HCT116 (cell line): ENCODE measurements around the gene C10orf120. TPM values are rescaled to one million over a fixed set of nuclear protein-coding genes. Genes with fewer than 3 reads are reported as not detected.

ENCODE experiments used
- ATAC-seq: fragments of 200-7000 bp; cut with Tn5 transposase; 2 replicates; pipeline ENCODE4 v1.9.1; 2020; ENCODE audit warnings: mild to moderate bottlenecking, moderate library complexity
- BruUV-seq: library from RNA; stranded (reverse); fragments of 400-500 nt; replicated peaks from 2 replicates; lab custom pipeline; 2021; lab: Mats Ljungman, UMichigan
- CTCF ChIA-PET: fragments of 300-600 bp; sonication (Branson Sonifier 250); formaldehyde crosslinking; loops from one replicate; lab custom pipeline; 2021; ENCODE audit warnings: antibody characterized with exemption; lab: Charles Lee
- POLR2A ChIA-PET: fragments of 300-600, 350-600 bp; sonication (Branson Sonifier 250); formaldehyde crosslinking; loops from one replicate; lab custom pipeline; 2021; ENCODE audit warnings: antibody characterized with exemption; lab: Charles Lee
- RAD21 ChIA-PET, 2 experiments: fragments of 300-600 bp; sonication (Branson Sonifier 250); formaldehyde crosslinking; loops; one replicate each; lab custom pipeline; 2023; ENCODE audit warnings: low total read pairs in 2 of 2; ENCODE audit not compliant: uncharacterized antibody in 2 of 2, unreplicated experiment in 2 of 2, low non-redundant PET in 1 of 2; lab: Charles Lee
- DNase-seq: peaks from one replicate; pipeline ENCODE4 v3.0.0-alpha.2; 2010; ENCODE audit warnings: low read depth, low spot score
- H2AFZ ChIP-seq: fragments of 200-600 bp; shearing (Covaris generic), sonication (generic); 2 replicates; pipeline ENCODE4 v1.6.1; 2017; ENCODE audit warnings: low read depth, mixed run types, mixed read lengths, antibody characterized with exemption, low read length; ENCODE audit not compliant: poor library complexity, severe bottlenecking
- H3K27ac ChIP-seq: 2 replicates; pipeline ENCODE4 v1.5.1; 2012; ENCODE audit warnings: low read depth, low read length
- H3K27me3 ChIP-seq: fragments of 200-600 bp; sonication (generic); 2 replicates; pipeline ENCODE4 v1.6.1; 2016; ENCODE audit warnings: mixed run types, low read length, mixed read lengths; ENCODE audit not compliant: insufficient read depth
- H3K36me3 ChIP-seq, 2 experiments: fragments of 200-500 bp in 1 of 2; fragments of 200-600 bp in 1 of 2; sonication (Bioruptor generic) in 1 of 2; sonication (generic) in 1 of 2; 2 replicates each; pipeline versions ENCODE4 v1.5.1 to v1.6.1; 2014 to 2016; ENCODE audit warnings: low read length in 2 of 2, inconsistent platforms in 1 of 2, mixed read lengths in 1 of 2, mixed run types in 1 of 2; ENCODE audit not compliant: insufficient read depth in 2 of 2, control insufficient read depth in 1 of 2
- H3K4me1 ChIP-seq, 2 experiments: fragments of 200-600 bp in 1 of 2; sonication (generic) in 1 of 2; 2 replicates each; pipeline versions ENCODE4 v1.5.1 to v1.6.1; 2012 to 2017; ENCODE audit warnings: low read length in 2 of 2, inconsistent platforms in 1 of 2, mild to moderate bottlenecking in 1 of 2, mixed read lengths in 1 of 2, mixed run types in 1 of 2, moderate library complexity in 1 of 2; ENCODE audit not compliant: insufficient read depth in 2 of 2, control insufficient read depth in 1 of 2
- H3K4me2 ChIP-seq: fragments of 200-600 bp; sonication (generic); 2 replicates; pipeline ENCODE4 v1.6.1; 2017; ENCODE audit warnings: mixed run types, low read length, mixed read lengths
- H3K4me3 ChIP-seq, 2 experiments: fragments of 200-600 bp in 1 of 2; sonication (generic) in 1 of 2; replicated peaks in 1 of 2; 2 replicates each; pipeline ENCODE4 v1.5.1; 2011 to 2016; ENCODE audit warnings: low read length in 2 of 2, control low read depth in 1 of 2, low read depth in 1 of 2, mild to moderate bottlenecking in 1 of 2, mixed read lengths in 1 of 2, mixed run types in 1 of 2
- H3K79me2 ChIP-seq: fragments of 200-600 bp; sonication (generic); 2 replicates; pipeline ENCODE4 v1.6.1; 2017; ENCODE audit warnings: mild to moderate bottlenecking, mixed run types, low read length, moderate library complexity, mixed read lengths; ENCODE audit not compliant: insufficient read depth
- H3K9ac ChIP-seq: fragments of 200-600 bp; sonication (generic); 2 replicates; pipeline ENCODE4 v1.6.1; 2016; ENCODE audit warnings: low read length, mixed read lengths
- H3K9me2 ChIP-seq: fragments of 200-600 bp; sonication (generic), shearing (Covaris generic); 2 replicates; pipeline ENCODE4 v1.6.1; 2017; ENCODE audit warnings: mixed run types, mild to moderate bottlenecking, moderate library complexity; ENCODE audit not compliant: insufficient read depth
- H3K9me3 ChIP-seq, 2 experiments: fragments of 200-500 bp in 1 of 2; fragments of 200-600 bp in 1 of 2; sonication (Bioruptor generic) in 1 of 2; sonication (generic) in 1 of 2; 2 replicates each; pipeline ENCODE4 v1.6.1; 2014 to 2017; ENCODE audit warnings: low read length in 2 of 2, mixed read lengths in 2 of 2, inconsistent platforms in 1 of 2, low read depth in 1 of 2, mild to moderate bottlenecking in 1 of 2, mixed run types in 1 of 2, moderate library complexity in 1 of 2; ENCODE audit not compliant: control insufficient read depth in 1 of 2, insufficient read depth in 1 of 2
- H4K20me1 ChIP-seq: fragments of 200-600 bp; sonication (generic), shearing (Covaris generic); 2 replicates; pipeline ENCODE4 v1.6.1; 2017; ENCODE audit warnings: mixed run types, mild to moderate bottlenecking, moderate library complexity; ENCODE audit not compliant: insufficient read depth
- EZH2phosphoT487 ChIP-seq: fragments of 200-600 bp; IDR thresholded peaks from 2 replicates; pipeline ENCODE4 v1.6.1; 2018; ENCODE audit warnings: antibody characterized with exemption, borderline replicate concordance
- JUND ChIP-seq: IDR thresholded peaks from 2 replicates; pipeline ENCODE4 v1.6.1; 2012
- TCF7L2 ChIP-seq: IDR thresholded peaks from 2 replicates; pipeline ENCODE4 v1.7.0; 2011; ENCODE audit warnings: borderline replicate concordance, inconsistent platforms; ENCODE audit not compliant: insufficient read depth, insufficient read length; ENCODE audit errors: extremely low read depth
- YY1 ChIP-seq: IDR thresholded peaks from 2 replicates; pipeline ENCODE4 v1.6.1; 2011; ENCODE audit warnings: low read length, low read depth, moderate library complexity, mild to moderate bottlenecking; ENCODE audit not compliant: insufficient replicate concordance; ENCODE audit errors: extremely low read depth
- ZFX ChIP-seq: fragments of 450-650 bp; IDR thresholded peaks from 2 replicates; pipeline ENCODE4 v1.6.1; 2017
- ZNF274 ChIP-seq: fragments of 200-500 bp; sonication (Bioruptor generic); IDR thresholded peaks from 2 replicates; pipeline ENCODE4 v1.6.1; 2014; ENCODE audit warnings: mild to moderate bottlenecking, low read depth, low read length, inconsistent platforms
- intact Hi-C: fragments of 100-400 bp; cut with micrococcal nuclease; formaldehyde crosslinking; loops from 2 replicates; pipeline ENCODE4 v1.10.0; 2022
- total RNA-seq: library from RNA; stranded (reverse); gene quantifications from one replicate; pipeline ENCODE4 v1.2.1, GENCODE V29; 2021; ENCODE audit not compliant: unreplicated experiment
- TF ChIP-seq, protein P1 (sequence below): IDR thresholded peaks from 2 replicates; pipeline ENCODE4 v1.6.1; 2012
- TF ChIP-seq, protein P2 (sequence below): IDR thresholded peaks from 2 replicates; pipeline ENCODE4 v1.6.1; 2011; ENCODE audit warnings: mild to moderate bottlenecking, low read length, moderate library complexity; ENCODE audit not compliant: insufficient replicate concordance; ENCODE audit errors: extremely low read depth

The C10orf120 gene
- total RNA-seq, 1 experiment from 2014 or later, result not detected

DNA sequence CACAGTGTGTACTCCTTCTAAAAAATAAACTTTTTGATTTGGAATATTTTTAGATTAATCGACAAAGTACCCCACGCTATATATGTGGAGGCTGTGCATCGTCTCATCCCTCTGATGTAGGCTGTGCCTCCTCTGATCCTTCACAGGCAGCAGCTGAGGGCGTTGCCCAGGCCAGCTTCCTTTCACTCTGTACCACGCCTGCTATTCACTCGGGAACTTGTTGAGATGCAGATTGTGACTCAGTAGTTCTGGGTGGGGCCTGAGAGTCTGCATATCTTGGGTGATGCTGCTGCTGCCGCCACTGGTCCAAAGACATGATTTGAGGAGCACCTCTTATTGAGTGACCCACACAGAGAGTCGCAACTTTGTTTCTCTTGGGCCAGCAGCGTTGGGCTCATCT, 7.9 kb upstream of the C10orf120 start:
- no peak overlapping the region for H3K4me2 ChIP-seq
- peaks cover 47% of the 10 kb centered on the region for H3K27me3 ChIP-seq
- ChIA-PET POLR2A (no interaction called here), CTCF (interaction anchor here (0.7 kb wide), 1 partner anchor 57 kb away, joined by 3 read pairs; no protein-coding TSS in a partner anchor), RAD21 (no interaction called here)
- H3K36me3 ChIP-seq, result no peaks in the 10 kb centered on the region
- no peak overlapping the region for H3K27ac ChIP-seq
- BruUV-seq, result no TSS peak
- H3K4me1 ChIP-seq, result no peaks in the 10 kb centered on the region
- no peak for TF ChIP-seq ZNF274
- H3K9me2 ChIP-seq, result no peaks in the 10 kb centered on the region
- ATAC-seq, result no peak
- H3K4me3 ChIP-seq, result no peak overlapping the region
- intact Hi-C loops, result loop anchor here (10.0 kb wide), 2 partner anchors 643 to 1763 kb away; no protein-coding TSS in a partner anchor
- no peaks in the 10 kb centered on the region for H3K9me3 ChIP-seq
- H3K79me2 ChIP-seq, result no peaks in the 10 kb centered on the region
- H2AFZ ChIP-seq, result no peak overlapping the region
- no peaks in the 10 kb centered on the region for H4K20me1 ChIP-seq
- H3K9ac ChIP-seq, result no peak overlapping the region
- DNase-seq, result no peak

DNA sequence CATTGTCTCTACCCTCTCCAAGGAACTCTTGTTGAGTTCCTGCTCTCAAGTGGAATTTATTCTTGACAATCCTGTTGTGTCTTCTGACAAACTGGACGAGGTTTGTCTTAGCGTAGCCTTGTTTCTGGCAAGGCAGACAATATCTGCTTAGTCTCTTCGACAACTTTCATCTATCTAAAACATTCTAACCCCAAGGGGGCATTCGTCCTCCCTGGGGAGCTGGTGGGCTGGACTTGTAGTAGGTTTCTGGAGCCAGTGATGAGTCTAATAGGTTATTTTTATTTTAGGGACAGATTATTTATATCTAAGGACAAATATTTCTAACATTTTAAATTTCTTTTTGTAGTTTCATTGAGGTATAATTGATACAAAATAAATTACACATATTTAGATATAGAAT, 7.3 kb upstream of the C10orf120 start:
- Histone ChIP-seq H3K9me3 (no peaks in the 10 kb centered on the region), H2AFZ (no peak overlapping the region), H3K4me3 (no peak overlapping the region), H3K27ac (no peak overlapping the region), H3K9me2 (no peaks in the 10 kb centered on the region), H3K9ac (no peak overlapping the region), H4K20me1 (no peaks in the 10 kb centered on the region), H3K36me3 (no peaks in the 10 kb centered on the region), H3K27me3 (peaks cover 41% of the 10 kb centered on the region), H3K79me2 (no peaks in the 10 kb centered on the region), H3K4me1 (no peaks in the 10 kb centered on the region), H3K4me2 (no peak overlapping the region)
- BruUV-seq, result no TSS peak
- ChIA-PET POLR2A (no interaction called here), RAD21 (no interaction called here), CTCF (interaction anchor here (0.7 to 1.3 kb wide), 2 partner anchors 56 to 428 kb away, joined by 3 to 4 read pairs; no protein-coding TSS in a partner anchor)
- no peak for DNase-seq
- intact Hi-C loops, result loop anchor here (10.0 kb wide), 2 partner anchors 642 to 1762 kb away; no protein-coding TSS in a partner anchor
- TF ChIP-seq, protein P1, sequence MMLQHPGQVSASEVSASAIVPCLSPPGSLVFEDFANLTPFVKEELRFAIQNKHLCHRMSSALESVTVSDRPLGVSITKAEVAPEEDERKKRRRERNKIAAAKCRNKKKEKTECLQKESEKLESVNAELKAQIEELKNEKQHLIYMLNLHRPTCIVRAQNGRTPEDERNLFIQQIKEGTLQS, result no peak
- TF ChIP-seq EZH2phosphoT487 (no peak), ZFX (no peak), TCF7L2 (no peak), JUND (no peak), YY1 (no peak)
- TF ChIP-seq, protein P2, sequence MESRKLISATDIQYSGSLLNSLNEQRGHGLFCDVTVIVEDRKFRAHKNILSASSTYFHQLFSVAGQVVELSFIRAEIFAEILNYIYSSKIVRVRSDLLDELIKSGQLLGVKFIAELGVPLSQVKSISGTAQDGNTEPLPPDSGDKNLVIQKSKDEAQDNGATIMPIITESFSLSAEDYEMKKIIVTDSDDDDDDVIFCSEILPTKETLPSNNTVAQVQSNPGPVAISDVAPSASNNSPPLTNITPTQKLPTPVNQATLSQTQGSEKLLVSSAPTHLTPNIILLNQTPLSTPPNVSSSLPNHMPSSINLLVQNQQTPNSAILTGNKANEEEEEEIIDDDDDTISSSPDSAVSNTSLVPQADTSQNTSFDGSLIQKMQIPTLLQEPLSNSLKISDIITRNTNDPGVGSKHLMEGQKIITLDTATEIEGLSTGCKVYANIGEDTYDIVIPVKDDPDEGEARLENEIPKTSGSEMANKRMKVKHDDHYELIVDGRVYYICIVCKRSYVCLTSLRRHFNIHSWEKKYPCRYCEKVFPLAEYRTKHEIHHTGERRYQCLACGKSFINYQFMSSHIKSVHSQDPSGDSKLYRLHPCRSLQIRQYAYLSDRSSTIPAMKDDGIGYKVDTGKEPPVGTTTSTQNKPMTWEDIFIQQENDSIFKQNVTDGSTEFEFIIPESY, result no peak
- no peak for ATAC-seq
